HCT116 (cell line): Measurements from ENCODE around the gene BRINP3. TPM values are rescaled to one million over a fixed set of nuclear protein-coding genes. Genes with fewer than 3 reads are reported as not detected.
"Not testable (repeated sequence)": the region's sequence is repeated elsewhere in the genome, so short reads cannot be mapped to it uniquely, and the experiment has no call there.

Experiments
- ATAC-seq: fragments of 200-7000 bp; cut with Tn5 transposase; 2 replicates; pipeline ENCODE4 v1.9.1; 2020; ENCODE audit warnings: mild to moderate bottlenecking, moderate library complexity
- BruUV-seq: library from RNA; stranded (reverse); fragments of 400-500 nt; replicated peaks from 2 replicates; lab custom pipeline; 2021; lab: Mats Ljungman, UMichigan
- CTCF ChIA-PET: fragments of 300-600 bp; sonication (Branson Sonifier 250); formaldehyde crosslinking; loops from one replicate; lab custom pipeline; 2021; ENCODE audit warnings: antibody characterized with exemption; lab: Charles Lee
- POLR2A ChIA-PET: fragments of 300-600, 350-600 bp; sonication (Branson Sonifier 250); formaldehyde crosslinking; loops from one replicate; lab custom pipeline; 2021; ENCODE audit warnings: antibody characterized with exemption; lab: Charles Lee
- RAD21 ChIA-PET, 2 experiments: fragments of 300-600 bp; sonication (Branson Sonifier 250); formaldehyde crosslinking; loops; one replicate each; lab custom pipeline; 2023; ENCODE audit warnings: low total read pairs in 2 of 2; ENCODE audit not compliant: uncharacterized antibody in 2 of 2, unreplicated experiment in 2 of 2, low non-redundant PET in 1 of 2; lab: Charles Lee
- DNase-seq: peaks from one replicate; pipeline ENCODE4 v3.0.0-alpha.2; 2010; ENCODE audit warnings: low read depth, low spot score
- H2AFZ ChIP-seq: fragments of 200-600 bp; shearing (Covaris generic), sonication (generic); 2 replicates; pipeline ENCODE4 v1.6.1; 2017; ENCODE audit warnings: low read depth, mixed run types, mixed read lengths, antibody characterized with exemption, low read length; ENCODE audit not compliant: poor library complexity, severe bottlenecking
- H3K27ac ChIP-seq: 2 replicates; pipeline ENCODE4 v1.5.1; 2012; ENCODE audit warnings: low read depth, low read length
- H3K27me3 ChIP-seq: fragments of 200-600 bp; sonication (generic); 2 replicates; pipeline ENCODE4 v1.6.1; 2016; ENCODE audit warnings: mixed run types, low read length, mixed read lengths; ENCODE audit not compliant: insufficient read depth
- H3K36me3 ChIP-seq, 2 experiments: fragments of 200-500 bp in 1 of 2; fragments of 200-600 bp in 1 of 2; sonication (Bioruptor generic) in 1 of 2; sonication (generic) in 1 of 2; 2 replicates each; pipeline versions ENCODE4 v1.5.1 to v1.6.1; 2014 to 2016; ENCODE audit warnings: low read length in 2 of 2, inconsistent platforms in 1 of 2, mixed read lengths in 1 of 2, mixed run types in 1 of 2; ENCODE audit not compliant: insufficient read depth in 2 of 2, control insufficient read depth in 1 of 2
- H3K4me1 ChIP-seq, 2 experiments: fragments of 200-600 bp in 1 of 2; sonication (generic) in 1 of 2; 2 replicates each; pipeline versions ENCODE4 v1.5.1 to v1.6.1; 2012 to 2017; ENCODE audit warnings: low read length in 2 of 2, inconsistent platforms in 1 of 2, mild to moderate bottlenecking in 1 of 2, mixed read lengths in 1 of 2, mixed run types in 1 of 2, moderate library complexity in 1 of 2; ENCODE audit not compliant: insufficient read depth in 2 of 2, control insufficient read depth in 1 of 2
- H3K4me2 ChIP-seq: fragments of 200-600 bp; sonication (generic); 2 replicates; pipeline ENCODE4 v1.6.1; 2017; ENCODE audit warnings: mixed run types, low read length, mixed read lengths
- H3K4me3 ChIP-seq, 2 experiments: fragments of 200-600 bp in 1 of 2; sonication (generic) in 1 of 2; replicated peaks in 1 of 2; 2 replicates each; pipeline ENCODE4 v1.5.1; 2011 to 2016; ENCODE audit warnings: low read length in 2 of 2, control low read depth in 1 of 2, low read depth in 1 of 2, mild to moderate bottlenecking in 1 of 2, mixed read lengths in 1 of 2, mixed run types in 1 of 2
- H3K79me2 ChIP-seq: fragments of 200-600 bp; sonication (generic); 2 replicates; pipeline ENCODE4 v1.6.1; 2017; ENCODE audit warnings: mild to moderate bottlenecking, mixed run types, low read length, moderate library complexity, mixed read lengths; ENCODE audit not compliant: insufficient read depth
- H3K9ac ChIP-seq: fragments of 200-600 bp; sonication (generic); 2 replicates; pipeline ENCODE4 v1.6.1; 2016; ENCODE audit warnings: low read length, mixed read lengths
- H3K9me2 ChIP-seq: fragments of 200-600 bp; sonication (generic), shearing (Covaris generic); 2 replicates; pipeline ENCODE4 v1.6.1; 2017; ENCODE audit warnings: mixed run types, mild to moderate bottlenecking, moderate library complexity; ENCODE audit not compliant: insufficient read depth
- H3K9me3 ChIP-seq, 2 experiments: fragments of 200-500 bp in 1 of 2; fragments of 200-600 bp in 1 of 2; sonication (Bioruptor generic) in 1 of 2; sonication (generic) in 1 of 2; 2 replicates each; pipeline ENCODE4 v1.6.1; 2014 to 2017; ENCODE audit warnings: low read length in 2 of 2, mixed read lengths in 2 of 2, inconsistent platforms in 1 of 2, low read depth in 1 of 2, mild to moderate bottlenecking in 1 of 2, mixed run types in 1 of 2, moderate library complexity in 1 of 2; ENCODE audit not compliant: control insufficient read depth in 1 of 2, insufficient read depth in 1 of 2
- H4K20me1 ChIP-seq: fragments of 200-600 bp; sonication (generic), shearing (Covaris generic); 2 replicates; pipeline ENCODE4 v1.6.1; 2017; ENCODE audit warnings: mixed run types, mild to moderate bottlenecking, moderate library complexity; ENCODE audit not compliant: insufficient read depth
- POLR2AphosphoS5 ChIP-seq: IDR thresholded peaks from 2 replicates; pipeline ENCODE4 v1.6.1; 2011; ENCODE audit warnings: mild to moderate bottlenecking, low read depth, low read length, moderate library complexity
- RAD21 ChIP-seq: IDR thresholded peaks from 2 replicates; pipeline ENCODE4 v1.6.1; 2012; ENCODE audit warnings: low read depth, mild to moderate bottlenecking
- TCF7L2 ChIP-seq: IDR thresholded peaks from 2 replicates; pipeline ENCODE4 v1.7.0; 2011; ENCODE audit warnings: borderline replicate concordance, inconsistent platforms; ENCODE audit not compliant: insufficient read depth, insufficient read length; ENCODE audit errors: extremely low read depth
- intact Hi-C: fragments of 100-400 bp; cut with micrococcal nuclease; formaldehyde crosslinking; loops from 2 replicates; pipeline ENCODE4 v1.10.0; 2022
- total RNA-seq: library from RNA; stranded (reverse); gene quantifications from one replicate; pipeline ENCODE4 v1.2.1, GENCODE V29; 2021; ENCODE audit not compliant: unreplicated experiment
- TF ChIP-seq, protein P1 (sequence below), 3 experiments: fragments of 200-600 bp in 1 of 3; sonication (generic) in 1 of 3; IDR thresholded peaks in 2 of 3; conservative IDR thresholded peaks in 1 of 3; 2 replicates each; pipeline ENCODE4 v1.5.1; 2012 to 2017; ENCODE audit warnings: low read depth in 2 of 3, low read length in 2 of 3, antibody characterized with exemption in 1 of 3, borderline replicate concordance in 1 of 3, control low read depth in 1 of 3, mild to moderate bottlenecking in 1 of 3, mixed read lengths in 1 of 3, mixed run types in 1 of 3, moderate library complexity in 1 of 3; ENCODE audit not compliant: insufficient read depth in 1 of 3

BRINP3 gene
- total RNA-seq, 1 experiment from 2014 or later = not detected

DNA sequence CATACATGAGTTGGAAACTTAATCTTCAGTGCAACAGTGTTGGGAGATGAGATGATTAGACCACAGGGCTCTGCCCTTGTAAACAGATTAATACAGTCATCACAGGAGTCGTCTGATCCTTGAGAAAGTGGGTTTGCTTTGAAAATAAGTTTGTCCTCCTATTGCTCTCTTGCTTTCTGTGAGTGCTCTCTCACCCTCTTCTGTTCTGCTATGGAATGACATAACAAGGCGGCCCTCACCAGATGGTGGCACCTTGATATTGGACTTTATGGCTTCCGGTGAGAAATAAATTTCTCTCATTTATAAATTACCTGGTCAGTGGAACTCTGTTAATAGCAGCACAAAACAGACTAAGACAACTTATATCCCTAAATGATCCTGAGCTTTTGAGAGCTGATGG, 353.6 kb downstream of the BRINP3 start:
- Histone ChIP-seq H3K9me3 (no peaks in the 10 kb centered on the region), H3K4me3 (no peak overlapping the region), H3K4me1 (no peaks in the 10 kb centered on the region), H3K79me2 (no peaks in the 10 kb centered on the region), H3K4me2 (no peak overlapping the region), H3K27ac (no peak overlapping the region), H3K27me3 (no peaks in the 10 kb centered on the region), H3K9ac (no peak overlapping the region), H2AFZ (no peak overlapping the region), H4K20me1 (no peaks in the 10 kb centered on the region), H3K9me2 (no peaks in the 10 kb centered on the region), H3K36me3 (no peaks in the 10 kb centered on the region)
- RAD21 ChIA-PET = no interaction called here
- no peak for DNase-seq
- CTCF ChIA-PET = no interaction called here
- intact Hi-C loops = no loop called here
- ATAC-seq = peak; percentile 52; the same call in 1 of the 2 replicates
- TF ChIP-seq POLR2AphosphoS5 (no peak), TCF7L2 (no peak), RAD21 (peak; percentile 39; the same call in 1 of the 2 replicates)
- TF ChIP-seq, protein P1, sequence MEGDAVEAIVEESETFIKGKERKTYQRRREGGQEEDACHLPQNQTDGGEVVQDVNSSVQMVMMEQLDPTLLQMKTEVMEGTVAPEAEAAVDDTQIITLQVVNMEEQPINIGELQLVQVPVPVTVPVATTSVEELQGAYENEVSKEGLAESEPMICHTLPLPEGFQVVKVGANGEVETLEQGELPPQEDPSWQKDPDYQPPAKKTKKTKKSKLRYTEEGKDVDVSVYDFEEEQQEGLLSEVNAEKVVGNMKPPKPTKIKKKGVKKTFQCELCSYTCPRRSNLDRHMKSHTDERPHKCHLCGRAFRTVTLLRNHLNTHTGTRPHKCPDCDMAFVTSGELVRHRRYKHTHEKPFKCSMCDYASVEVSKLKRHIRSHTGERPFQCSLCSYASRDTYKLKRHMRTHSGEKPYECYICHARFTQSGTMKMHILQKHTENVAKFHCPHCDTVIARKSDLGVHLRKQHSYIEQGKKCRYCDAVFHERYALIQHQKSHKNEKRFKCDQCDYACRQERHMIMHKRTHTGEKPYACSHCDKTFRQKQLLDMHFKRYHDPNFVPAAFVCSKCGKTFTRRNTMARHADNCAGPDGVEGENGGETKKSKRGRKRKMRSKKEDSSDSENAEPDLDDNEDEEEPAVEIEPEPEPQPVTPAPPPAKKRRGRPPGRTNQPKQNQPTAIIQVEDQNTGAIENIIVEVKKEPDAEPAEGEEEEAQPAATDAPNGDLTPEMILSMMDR (IDR thresholded peaks at IDR 0.05 in 2 of 3, conservative IDR thresholded peaks at IDR 0.05 in 1 of 3; ENCODE audit: borderline replicate concordance in 1 of 3, insufficient read depth in 1 of 3, low read depth in 2 of 3, low read length in 2 of 3) = peak; percentile 10 to 17 (median 16); a peak in 3 of 6 replicates
- POLR2A ChIA-PET = no interaction called here
- BruUV-seq = no TSS peak

DNA sequence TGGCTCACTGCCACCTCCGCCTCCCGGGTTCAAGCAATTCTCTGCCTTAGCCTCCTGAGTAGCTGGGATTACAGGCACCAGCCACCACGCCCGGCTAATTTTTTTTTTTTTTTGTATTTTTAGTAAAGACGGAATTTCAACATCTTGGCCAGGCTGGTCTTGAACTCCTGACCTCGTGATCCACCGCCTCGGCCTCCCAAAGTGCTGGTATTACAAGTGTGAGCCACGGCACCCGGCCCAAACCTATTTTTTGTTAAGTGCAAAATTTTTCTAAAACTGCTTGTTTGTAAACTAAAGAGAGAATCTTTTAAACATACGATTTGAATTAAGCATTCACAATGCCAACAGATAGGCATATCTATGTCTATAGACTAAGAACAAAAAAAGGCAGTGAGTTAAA, 357.1 kb downstream of the BRINP3 start:
- POLR2A ChIA-PET, H3K79me2 ChIP-seq, H3K4me3 ChIP-seq, H3K9ac ChIP-seq, H3K4me2 ChIP-seq, intact Hi-C loops, H3K4me1 ChIP-seq, H3K9me2 ChIP-seq, H3K9me3 ChIP-seq, CTCF ChIA-PET, H4K20me1 ChIP-seq, ATAC-seq, RAD21 ChIA-PET, DNase-seq, H2AFZ ChIP-seq, BruUV-seq, H3K27me3 ChIP-seq, H3K36me3 ChIP-seq, H3K27ac ChIP-seq: not testable (repeated sequence)
